SK-N-SH (cell line): ENCODE measurements around the gene ERC1. TPM values are rescaled to one million over a fixed set of nuclear protein-coding genes. Genes with fewer than 3 reads are reported as not detected.

ENCODE experiments used
- CTCF ChIA-PET: fragments of 300-600, 350-600 bp; formaldehyde crosslinking; extraction: SDS; loops from one replicate; lab custom pipeline; 2021; lab: Yijun Ruan, JAX
- POLR2A ChIA-PET: fragments of 350-600 bp; sonication (Branson Sonifier 250); formaldehyde crosslinking; extraction: SDS; loops from one replicate; lab custom pipeline; 2020; ENCODE audit warnings: antibody characterized with exemption, inconsistent platforms; lab: Yijun Ruan, JAX
- DNase-seq: peaks from one replicate; pipeline ENCODE4 v3.0.0; 2012
- H2AFZ ChIP-seq: fragments of 200-600 bp; sonication (generic); 2 replicates; pipeline ENCODE4 v1.8.1; 2016; ENCODE audit warnings: antibody characterized with exemption, mild to moderate bottlenecking, low read depth
- H3F3A ChIP-seq: fragments of 200-600 bp; sonication (generic); replicated peaks from 2 replicates; pipeline ENCODE3; 2016; ENCODE audit warnings: antibody characterized with exemption, mild to moderate bottlenecking; ENCODE audit not compliant: insufficient read depth
- H3K27ac ChIP-seq, 2 experiments: fragments of 200-500 bp in 1 of 2; fragments of 200-600 bp in 1 of 2; sonication (Bioruptor generic) in 1 of 2; sonication (generic), shearing (Covaris generic) in 1 of 2; 2 replicates each; pipeline versions ENCODE4 v1.5.1 to v1.6.1; 2014 to 2016; ENCODE audit warnings: low read depth in 2 of 2, inconsistent platforms in 1 of 2, low read length in 1 of 2, mild to moderate bottlenecking in 1 of 2, mixed read lengths in 1 of 2
- H3K27me3 ChIP-seq: fragments of 200-600 bp; sonication (generic), shearing (Covaris generic); 2 replicates; pipeline ENCODE4 v1.6.1; 2016; ENCODE audit warnings: mixed run types; ENCODE audit not compliant: insufficient read depth
- H3K36me3 ChIP-seq, 2 experiments: fragments of 200-500 bp in 1 of 2; fragments of 200-600 bp in 1 of 2; sonication (Bioruptor generic) in 1 of 2; sonication (generic) in 1 of 2; replicated peaks in 1 of 2; 2 replicates each; pipeline versions ENCODE3 to v1.5.1; 2014 to 2016; ENCODE audit warnings: low read length in 1 of 2, mild to moderate bottlenecking in 1 of 2; ENCODE audit not compliant: insufficient read depth in 2 of 2, control insufficient read depth in 1 of 2
- H3K4me1 ChIP-seq, 2 experiments: fragments of 200-500 bp in 1 of 2; fragments of 200-600 bp in 1 of 2; sonication (Bioruptor generic) in 1 of 2; sonication (generic), shearing (Covaris generic) in 1 of 2; 2 replicates each; pipeline versions ENCODE4 v1.5.1 to v1.6.1; 2014 to 2016; ENCODE audit warnings: low read depth in 1 of 2, low read length in 1 of 2, mixed run types in 1 of 2; ENCODE audit not compliant: insufficient read depth in 2 of 2, control insufficient read depth in 1 of 2
- H3K4me2 ChIP-seq: fragments of 200-600 bp; sonication (generic), shearing (Covaris generic); 2 replicates; pipeline ENCODE4 v1.6.1; 2017; ENCODE audit warnings: mixed run types
- H3K4me3 ChIP-seq, 2 experiments: fragments of 200-500 bp in 1 of 2; fragments of 200-600 bp in 1 of 2; sonication (Bioruptor generic) in 1 of 2; sonication (generic), shearing (Covaris generic) in 1 of 2; 2 replicates each; pipeline versions ENCODE4 v1.5.1 to v1.8.1; 2014 to 2016; ENCODE audit warnings: low read depth in 2 of 2, inconsistent platforms in 1 of 2, low read length in 1 of 2, mild to moderate bottlenecking in 1 of 2, mixed read lengths in 1 of 2, moderate library complexity in 1 of 2
- H3K79me2 ChIP-seq: fragments of 200-600 bp; sonication (generic); 2 replicates; pipeline ENCODE4 v1.8.1; 2017; ENCODE audit warnings: mild to moderate bottlenecking; ENCODE audit not compliant: insufficient read depth
- H3K9ac ChIP-seq: fragments of 200-600 bp; sonication (generic); 2 replicates; pipeline ENCODE4 v1.6.1; 2017; ENCODE audit warnings: mixed run types
- H3K9me2 ChIP-seq: fragments of 200-600 bp; sonication (generic); 2 replicates; pipeline ENCODE4 v1.6.1; 2017; ENCODE audit warnings: mixed run types
- H3K9me3 ChIP-seq: fragments of 200-600 bp; sonication (generic); 2 replicates; pipeline ENCODE4 v1.6.1; 2017; ENCODE audit warnings: mixed run types, mild to moderate bottlenecking, moderate library complexity
- H4K20me1 ChIP-seq: fragments of 200-600 bp; sonication (generic); 2 replicates; pipeline ENCODE4 v1.6.1; 2017; ENCODE audit warnings: mild to moderate bottlenecking, mixed run types; ENCODE audit not compliant: insufficient read depth
- ELF1 ChIP-seq: IDR thresholded peaks from 2 replicates; pipeline ENCODE4 v1.4.0; 2012
- EZH2phosphoT487 ChIP-seq: fragments of 200-600 bp; sonication (generic); IDR thresholded peaks from 2 replicates; pipeline ENCODE4 v1.6.1; 2017; ENCODE audit warnings: low read depth, mixed run types, mild to moderate bottlenecking, antibody characterized with exemption, moderate library complexity, borderline replicate concordance
- FOXJ3 ChIP-seq: sonication (generic); formaldehyde crosslinking; IDR thresholded peaks from 2 replicates; pipeline ENCODE4 v1.5.1; 2020; ENCODE audit warnings: mild to moderate bottlenecking, missing genetic modification reagents
- FOXM1 ChIP-seq: IDR thresholded peaks from 2 replicates; pipeline ENCODE4 v1.4.0; 2012; ENCODE audit warnings: low read depth, mild to moderate bottlenecking
- GABPA ChIP-seq: IDR thresholded peaks from 2 replicates; pipeline ENCODE4 v1.4.0; 2012; ENCODE audit warnings: low read depth, mild to moderate bottlenecking
- JUND ChIP-seq: IDR thresholded peaks from 2 replicates; pipeline ENCODE4 v1.4.0; 2012
- MAX ChIP-seq: IDR thresholded peaks from 2 replicates; pipeline ENCODE4 v1.4.0; 2012; ENCODE audit warnings: low read depth
- MXI1 ChIP-seq: IDR thresholded peaks from 2 replicates; pipeline ENCODE4 v1.6.1; 2012; ENCODE audit warnings: mild to moderate bottlenecking, low read depth, low read length, improper control_type of control experiment
- NFIC ChIP-seq: IDR thresholded peaks from 2 replicates; pipeline ENCODE4 v1.4.0; 2012; ENCODE audit warnings: borderline replicate concordance
- NRF1 ChIP-seq: IDR thresholded peaks from 2 replicates; pipeline ENCODE4 v1.6.1; 2012; ENCODE audit warnings: low read depth, mild to moderate bottlenecking, low read length
- POLR2AphosphoS5 ChIP-seq: IDR thresholded peaks from 2 replicates; pipeline ENCODE4 v1.6.1; 2012; ENCODE audit warnings: low read depth, low read length
- RAD21 ChIP-seq: IDR thresholded peaks from 2 replicates; pipeline ENCODE4 v1.6.1; 2012; ENCODE audit warnings: mild to moderate bottlenecking, low read length
- RCOR1 ChIP-seq: fragments of 150-350 bp; IDR thresholded peaks from 2 replicates; pipeline ENCODE4 v1.6.1; 2017; ENCODE audit warnings: antibody characterized with exemption, low read length
- RFX5 ChIP-seq: IDR thresholded peaks from 2 replicates; pipeline ENCODE4 v1.6.1; 2012; ENCODE audit warnings: mild to moderate bottlenecking, improper control_type of control experiment, low read length
- RXRA ChIP-seq: IDR thresholded peaks from 2 replicates; pipeline ENCODE4 v1.4.0; 2012; ENCODE audit warnings: low read depth, mild to moderate bottlenecking, borderline replicate concordance
- SIN3A ChIP-seq: IDR thresholded peaks from 2 replicates; pipeline ENCODE4 v1.6.1; 2012; ENCODE audit warnings: low read depth, mild to moderate bottlenecking, low read length, moderate library complexity, borderline replicate concordance
- SMC3 ChIP-seq: IDR thresholded peaks from 2 replicates; pipeline ENCODE4 v1.6.1; 2012; ENCODE audit warnings: low read depth, low read length, improper control_type of control experiment
- TAF1 ChIP-seq: IDR thresholded peaks from 2 replicates; pipeline ENCODE4 v1.6.1; 2012; ENCODE audit warnings: low read depth, mild to moderate bottlenecking, low read length, moderate library complexity, borderline replicate concordance
- TEAD4 ChIP-seq: IDR thresholded peaks from 2 replicates; pipeline ENCODE4 v1.4.0; 2012; ENCODE audit warnings: mild to moderate bottlenecking, borderline replicate concordance; ENCODE audit not compliant: insufficient read depth
- YY1 ChIP-seq: IDR thresholded peaks from 2 replicates; pipeline ENCODE4 v1.4.0; 2012; ENCODE audit warnings: low read depth, mild to moderate bottlenecking
- ZBTB33 ChIP-seq: IDR thresholded peaks from 2 replicates; pipeline ENCODE4 v1.4.0; 2012; ENCODE audit warnings: low read depth, borderline replicate concordance
- WGBS: methylation state at CpG from one replicate; pipeline ENCODE4 v1.1.6; 2017; ENCODE audit warnings: low lambda C conversion rate; 5-methylcytosine and 5-hydroxymethylcytosine counted together
- polyA plus RNA-seq, 3 experiments: library from polyadenylated mRNA; depleted of rRNA; stranded (reverse); fragments of >200 nt; gene quantifications; 2 replicates each; pipeline ENCODE4 v1.2.3, GENCODE V29; 2012
- TF ChIP-seq, protein P1 (sequence below): fragments of 150-350 bp; IDR thresholded peaks from 2 replicates; pipeline ENCODE4 v1.6.1; 2017; ENCODE audit warnings: antibody characterized with exemption, low read length, low read depth, borderline replicate concordance
- TF ChIP-seq, protein P2 (sequence below): fragments of 150-350 bp; IDR thresholded peaks from 2 replicates; pipeline ENCODE4 v1.6.1; 2016; ENCODE audit warnings: mild to moderate bottlenecking, low read depth, low read length
- TF ChIP-seq, protein P3 (sequence below): IDR thresholded peaks from 2 replicates; pipeline ENCODE4; 2012

ERC1 gene
- polyA plus RNA-seq, 1 of the 3 experiments (the other 2 are of a cell fraction): 7.5 TPM

- Histone ChIP-seq H3K27me3 (no peaks in the 10 kb centered on the region), H3K36me3 (peaks cover 0 to 11% of the 10 kb centered on the region in 2 experiments), H3F3A (peaks cover 29% of the 10 kb centered on the region), H3K79me2 (peaks cover 15% of the 10 kb centered on the region; the same call in 1 of the 2 replicates), H3K9ac (peak overlapping the region; percentile 5; the same call in 1 of the 2 replicates), H3K9me2 (no peaks in the 10 kb centered on the region), H3K4me1 (peaks cover 14 to 24% of the 10 kb centered on the region in 2 experiments), H4K20me1 (no peaks in the 10 kb centered on the region), H2AFZ (no peak overlapping the region), H3K27ac (peak overlapping the region; percentile 44 to 77; a peak in 3 of 4 replicates), H3K4me2 (peak overlapping the region; percentile 3), H3K9me3 (no peaks in the 10 kb centered on the region), H3K4me3 (no peak overlapping the region)
- no peak for DNase-seq
- ChIA-PET CTCF (interaction anchor here (1.0 to 1.3 kb wide), 2 partner anchors 9 to 84 kb away, joined by 3 to 4 read pairs; no protein-coding TSS in a partner anchor), POLR2A (no interaction called here)
- TF ChIP-seq SIN3A (no peak), RFX5 (no peak), MAX (no peak), RAD21 (no peak), FOXM1 (no peak), NFIC (no peak), SMC3 (no peak), MXI1 (no peak), YY1 (no peak), NRF1 (no peak), TEAD4 (no peak), EZH2phosphoT487 (no peak), POLR2AphosphoS5 (no peak), JUND (no peak), RXRA (no peak), ELF1 (no peak), RCOR1 (no peak), GABPA (no peak)
- TF ChIP-seq, protein P1, sequence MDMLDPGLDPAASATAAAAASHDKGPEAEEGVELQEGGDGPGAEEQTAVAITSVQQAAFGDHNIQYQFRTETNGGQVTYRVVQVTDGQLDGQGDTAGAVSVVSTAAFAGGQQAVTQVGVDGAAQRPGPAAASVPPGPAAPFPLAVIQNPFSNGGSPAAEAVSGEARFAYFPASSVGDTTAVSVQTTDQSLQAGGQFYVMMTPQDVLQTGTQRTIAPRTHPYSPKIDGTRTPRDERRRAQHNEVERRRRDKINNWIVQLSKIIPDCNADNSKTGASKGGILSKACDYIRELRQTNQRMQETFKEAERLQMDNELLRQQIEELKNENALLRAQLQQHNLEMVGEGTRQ: no peak
- 71% methylated on average over 1 of the region's 1 CpG for WGBS
Observed at GRCh38 chr12:1201886-1202285, 210.9 kb downstream of the ERC1 start.

DNA sequence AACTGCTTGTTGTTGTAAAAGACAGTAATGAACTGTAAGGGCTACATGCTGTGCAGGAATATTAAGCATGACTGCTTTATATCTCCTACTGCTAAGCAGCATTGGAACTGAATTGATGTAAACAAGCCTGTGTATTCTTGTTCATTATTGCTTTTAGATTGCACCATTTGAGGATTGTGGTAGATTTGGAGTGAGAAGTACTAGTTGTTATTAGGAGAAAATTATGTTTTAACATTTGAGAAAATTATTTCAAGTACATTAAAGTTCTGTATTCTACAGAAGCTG lies 212.7 kb downstream of the ERC1 start:
- no peak for DNase-seq
- peak overlapping the region; percentile 34 to 74 for H3K27ac ChIP-seq

More for the DNA sequence above, 212.7 kb downstream of the ERC1 start:
- no peaks in the 10 kb centered on the region for H3K27me3 ChIP-seq
- H3K9me3 ChIP-seq: no peaks in the 10 kb centered on the region
- H3K9me2 ChIP-seq: no peaks in the 10 kb centered on the region
- H3K36me3 ChIP-seq: peaks cover 0 to 8% of the 10 kb centered on the region in 2 experiments
- H3K9ac ChIP-seq: peak overlapping the region; percentile 70; the same call in 1 of the 2 replicates
- no peak overlapping the region for H3K4me3 ChIP-seq
- peaks cover 27% of the 10 kb centered on the region; the same call in 1 of the 2 replicates for H3K79me2 ChIP-seq
- no peak overlapping the region for H2AFZ ChIP-seq
- H3K4me2 ChIP-seq: peak overlapping the region; percentile 79
- H4K20me1 ChIP-seq: no peaks in the 10 kb centered on the region
- TF ChIP-seq ZBTB33 (no peak), TEAD4 (no peak), JUND (no peak), FOXJ3 (no peak), ELF1 (no peak), TAF1 (no peak), GABPA (no peak), MAX (no peak), SIN3A (no peak), NRF1 (no peak), YY1 (no peak), FOXM1 (no peak), NFIC (no peak), POLR2AphosphoS5 (no peak)
- TF ChIP-seq, protein P2, sequence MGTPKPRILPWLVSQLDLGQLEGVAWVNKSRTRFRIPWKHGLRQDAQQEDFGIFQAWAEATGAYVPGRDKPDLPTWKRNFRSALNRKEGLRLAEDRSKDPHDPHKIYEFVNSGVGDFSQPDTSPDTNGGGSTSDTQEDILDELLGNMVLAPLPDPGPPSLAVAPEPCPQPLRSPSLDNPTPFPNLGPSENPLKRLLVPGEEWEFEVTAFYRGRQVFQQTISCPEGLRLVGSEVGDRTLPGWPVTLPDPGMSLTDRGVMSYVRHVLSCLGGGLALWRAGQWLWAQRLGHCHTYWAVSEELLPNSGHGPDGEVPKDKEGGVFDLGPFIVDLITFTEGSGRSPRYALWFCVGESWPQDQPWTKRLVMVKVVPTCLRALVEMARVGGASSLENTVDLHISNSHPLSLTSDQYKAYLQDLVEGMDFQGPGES: no peak
- TF ChIP-seq, protein P3, sequence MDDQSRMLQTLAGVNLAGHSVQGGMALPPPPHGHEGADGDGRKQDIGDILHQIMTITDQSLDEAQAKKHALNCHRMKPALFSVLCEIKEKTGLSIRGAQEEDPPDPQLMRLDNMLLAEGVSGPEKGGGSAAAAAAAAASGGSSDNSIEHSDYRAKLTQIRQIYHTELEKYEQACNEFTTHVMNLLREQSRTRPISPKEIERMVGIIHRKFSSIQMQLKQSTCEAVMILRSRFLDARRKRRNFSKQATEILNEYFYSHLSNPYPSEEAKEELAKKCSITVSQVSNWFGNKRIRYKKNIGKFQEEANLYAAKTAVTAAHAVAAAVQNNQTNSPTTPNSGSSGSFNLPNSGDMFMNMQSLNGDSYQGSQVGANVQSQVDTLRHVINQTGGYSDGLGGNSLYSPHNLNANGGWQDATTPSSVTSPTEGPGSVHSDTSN: no peak
- ChIA-PET POLR2A (no interaction called here), CTCF (no interaction called here)
- peaks cover 18% of the 10 kb centered on the region for H3F3A ChIP-seq
- H3K4me1 ChIP-seq: peaks cover 14 to 31% of the 10 kb centered on the region in 2 experiments
